Measurements from ENCODE around the gene OXCT2. TPM values are rescaled to one million over a fixed set of nuclear protein-coding genes. Genes with fewer than 3 reads are reported as not detected.

The OXCT2 gene
- total and polyA plus RNA-seq, 9 of the 15 experiments (the other 6 are each of a cell fraction or from before 2014, with no cell fraction given) = 0.08 to 0.64 (median 0.22) TPM; not detected in 2

DNA sequence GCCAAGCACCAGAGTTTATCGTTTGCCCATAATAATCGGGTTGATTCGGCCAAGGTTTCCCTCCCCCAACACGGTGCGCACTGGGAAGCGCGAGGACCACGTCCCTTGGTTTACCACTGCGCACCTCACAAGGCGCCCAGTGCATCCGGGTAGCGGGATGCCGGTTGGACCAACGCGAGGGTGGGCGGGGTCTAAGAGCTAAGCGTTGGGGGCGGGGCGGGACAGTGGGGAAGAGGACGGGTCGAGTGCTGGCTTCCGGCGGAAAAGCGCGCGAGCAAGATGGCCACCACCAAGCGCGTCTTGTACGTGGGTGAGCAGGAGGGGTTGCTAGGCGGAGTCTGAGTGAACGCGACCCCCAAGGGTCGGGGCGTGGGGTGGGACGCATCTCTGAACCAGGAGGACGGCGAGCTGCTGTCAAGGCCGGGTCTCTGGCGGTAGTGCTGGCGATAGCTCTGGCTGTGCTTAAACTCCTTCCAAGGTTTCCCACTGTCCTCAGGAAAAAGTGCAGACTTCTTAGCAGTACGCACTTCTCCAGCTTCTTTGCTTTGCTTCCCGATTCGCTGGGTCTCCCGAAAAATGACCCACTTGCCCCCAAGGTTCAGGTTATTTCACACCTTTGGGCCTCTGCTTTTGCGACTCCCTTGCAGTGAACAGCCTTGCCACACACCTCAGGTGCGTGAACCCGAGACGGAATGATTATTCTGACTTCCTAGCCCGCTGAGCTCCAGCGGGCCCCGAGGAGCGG is 32.4 kb downstream of the OXCT2 start, which contains the start of gene PPIE (continued):
- TF ChIP-seq, protein P1, sequence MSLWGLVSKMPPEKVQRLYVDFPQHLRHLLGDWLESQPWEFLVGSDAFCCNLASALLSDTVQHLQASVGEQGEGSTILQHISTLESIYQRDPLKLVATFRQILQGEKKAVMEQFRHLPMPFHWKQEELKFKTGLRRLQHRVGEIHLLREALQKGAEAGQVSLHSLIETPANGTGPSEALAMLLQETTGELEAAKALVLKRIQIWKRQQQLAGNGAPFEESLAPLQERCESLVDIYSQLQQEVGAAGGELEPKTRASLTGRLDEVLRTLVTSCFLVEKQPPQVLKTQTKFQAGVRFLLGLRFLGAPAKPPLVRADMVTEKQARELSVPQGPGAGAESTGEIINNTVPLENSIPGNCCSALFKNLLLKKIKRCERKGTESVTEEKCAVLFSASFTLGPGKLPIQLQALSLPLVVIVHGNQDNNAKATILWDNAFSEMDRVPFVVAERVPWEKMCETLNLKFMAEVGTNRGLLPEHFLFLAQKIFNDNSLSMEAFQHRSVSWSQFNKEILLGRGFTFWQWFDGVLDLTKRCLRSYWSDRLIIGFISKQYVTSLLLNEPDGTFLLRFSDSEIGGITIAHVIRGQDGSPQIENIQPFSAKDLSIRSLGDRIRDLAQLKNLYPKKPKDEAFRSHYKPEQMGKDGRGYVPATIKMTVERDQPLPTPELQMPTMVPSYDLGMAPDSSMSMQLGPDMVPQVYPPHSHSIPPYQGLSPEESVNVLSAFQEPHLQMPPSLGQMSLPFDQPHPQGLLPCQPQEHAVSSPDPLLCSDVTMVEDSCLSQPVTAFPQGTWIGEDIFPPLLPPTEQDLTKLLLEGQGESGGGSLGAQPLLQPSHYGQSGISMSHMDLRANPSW (CRISPR knock-in tag; IDR thresholded peaks at IDR 0.05) = peak; percentile 52; the same call in 1 of the 2 replicates
- TF ChIP-seq SRSF3 (IDR thresholded peaks at IDR 0.05; ENCODE audit: insufficient read depth, low read length) = no peak
- peak; percentile 89 for TF ChIP-seq TAF9B (IDR thresholded peaks at IDR 0.05; ENCODE audit: partially characterized antibody)
- TF ChIP-seq, protein P2, sequence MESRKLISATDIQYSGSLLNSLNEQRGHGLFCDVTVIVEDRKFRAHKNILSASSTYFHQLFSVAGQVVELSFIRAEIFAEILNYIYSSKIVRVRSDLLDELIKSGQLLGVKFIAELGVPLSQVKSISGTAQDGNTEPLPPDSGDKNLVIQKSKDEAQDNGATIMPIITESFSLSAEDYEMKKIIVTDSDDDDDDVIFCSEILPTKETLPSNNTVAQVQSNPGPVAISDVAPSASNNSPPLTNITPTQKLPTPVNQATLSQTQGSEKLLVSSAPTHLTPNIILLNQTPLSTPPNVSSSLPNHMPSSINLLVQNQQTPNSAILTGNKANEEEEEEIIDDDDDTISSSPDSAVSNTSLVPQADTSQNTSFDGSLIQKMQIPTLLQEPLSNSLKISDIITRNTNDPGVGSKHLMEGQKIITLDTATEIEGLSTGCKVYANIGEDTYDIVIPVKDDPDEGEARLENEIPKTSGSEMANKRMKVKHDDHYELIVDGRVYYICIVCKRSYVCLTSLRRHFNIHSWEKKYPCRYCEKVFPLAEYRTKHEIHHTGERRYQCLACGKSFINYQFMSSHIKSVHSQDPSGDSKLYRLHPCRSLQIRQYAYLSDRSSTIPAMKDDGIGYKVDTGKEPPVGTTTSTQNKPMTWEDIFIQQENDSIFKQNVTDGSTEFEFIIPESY (CRISPR knock-in tag; IDR thresholded peaks at IDR 0.05) = no peak
- TF ChIP-seq, protein P3, sequence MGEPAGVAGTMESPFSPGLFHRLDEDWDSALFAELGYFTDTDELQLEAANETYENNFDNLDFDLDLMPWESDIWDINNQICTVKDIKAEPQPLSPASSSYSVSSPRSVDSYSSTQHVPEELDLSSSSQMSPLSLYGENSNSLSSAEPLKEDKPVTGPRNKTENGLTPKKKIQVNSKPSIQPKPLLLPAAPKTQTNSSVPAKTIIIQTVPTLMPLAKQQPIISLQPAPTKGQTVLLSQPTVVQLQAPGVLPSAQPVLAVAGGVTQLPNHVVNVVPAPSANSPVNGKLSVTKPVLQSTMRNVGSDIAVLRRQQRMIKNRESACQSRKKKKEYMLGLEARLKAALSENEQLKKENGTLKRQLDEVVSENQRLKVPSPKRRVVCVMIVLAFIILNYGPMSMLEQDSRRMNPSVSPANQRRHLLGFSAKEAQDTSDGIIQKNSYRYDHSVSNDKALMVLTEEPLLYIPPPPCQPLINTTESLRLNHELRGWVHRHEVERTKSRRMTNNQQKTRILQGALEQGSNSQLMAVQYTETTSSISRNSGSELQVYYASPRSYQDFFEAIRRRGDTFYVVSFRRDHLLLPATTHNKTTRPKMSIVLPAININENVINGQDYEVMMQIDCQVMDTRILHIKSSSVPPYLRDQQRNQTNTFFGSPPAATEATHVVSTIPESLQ (CRISPR knock-in tag; IDR thresholded peaks at IDR 0.05) = 0 out of 2 replicates have a peak, but pooled peaks have one; percentile 79
- TF ChIP-seq, protein P4, sequence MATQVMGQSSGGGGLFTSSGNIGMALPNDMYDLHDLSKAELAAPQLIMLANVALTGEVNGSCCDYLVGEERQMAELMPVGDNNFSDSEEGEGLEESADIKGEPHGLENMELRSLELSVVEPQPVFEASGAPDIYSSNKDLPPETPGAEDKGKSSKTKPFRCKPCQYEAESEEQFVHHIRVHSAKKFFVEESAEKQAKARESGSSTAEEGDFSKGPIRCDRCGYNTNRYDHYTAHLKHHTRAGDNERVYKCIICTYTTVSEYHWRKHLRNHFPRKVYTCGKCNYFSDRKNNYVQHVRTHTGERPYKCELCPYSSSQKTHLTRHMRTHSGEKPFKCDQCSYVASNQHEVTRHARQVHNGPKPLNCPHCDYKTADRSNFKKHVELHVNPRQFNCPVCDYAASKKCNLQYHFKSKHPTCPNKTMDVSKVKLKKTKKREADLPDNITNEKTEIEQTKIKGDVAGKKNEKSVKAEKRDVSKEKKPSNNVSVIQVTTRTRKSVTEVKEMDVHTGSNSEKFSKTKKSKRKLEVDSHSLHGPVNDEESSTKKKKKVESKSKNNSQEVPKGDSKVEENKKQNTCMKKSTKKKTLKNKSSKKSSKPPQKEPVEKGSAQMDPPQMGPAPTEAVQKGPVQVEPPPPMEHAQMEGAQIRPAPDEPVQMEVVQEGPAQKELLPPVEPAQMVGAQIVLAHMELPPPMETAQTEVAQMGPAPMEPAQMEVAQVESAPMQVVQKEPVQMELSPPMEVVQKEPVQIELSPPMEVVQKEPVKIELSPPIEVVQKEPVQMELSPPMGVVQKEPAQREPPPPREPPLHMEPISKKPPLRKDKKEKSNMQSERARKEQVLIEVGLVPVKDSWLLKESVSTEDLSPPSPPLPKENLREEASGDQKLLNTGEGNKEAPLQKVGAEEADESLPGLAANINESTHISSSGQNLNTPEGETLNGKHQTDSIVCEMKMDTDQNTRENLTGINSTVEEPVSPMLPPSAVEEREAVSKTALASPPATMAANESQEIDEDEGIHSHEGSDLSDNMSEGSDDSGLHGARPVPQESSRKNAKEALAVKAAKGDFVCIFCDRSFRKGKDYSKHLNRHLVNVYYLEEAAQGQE (IDR thresholded peaks at IDR 0.05; ENCODE audit: borderline replicate concordance) = no peak
- TF ChIP-seq, protein P4 (CRISPR knock-in tag; IDR thresholded peaks at IDR 0.05; ENCODE audit: low read depth) = no peak
- TF ChIP-seq NCOA4 (IDR thresholded peaks at IDR 0.05; ENCODE audit: partially characterized antibody) = no peak
- peak; percentile 69 for TF ChIP-seq ELF1 (tag; IDR thresholded peaks at IDR 0.05)
- no peak for TF ChIP-seq DACH1 (IDR thresholded peaks at IDR 0.05; ENCODE audit: partially characterized antibody)
- peak; percentile 90 for TF ChIP-seq GABPB1 (CRISPR knock-in tag; IDR thresholded peaks at IDR 0.05)
- no peak for TF ChIP-seq SPI1 (IDR thresholded peaks at IDR 0.05; ENCODE audit: borderline replicate concordance, low read depth, low read length)

Data from K562 (cell line).